GM21576 (cell line): ENCODE data around the gene PLCB1.

ENCODE experiments used
- ATAC-seq: cut with Tn5 transposase; IDR thresholded peaks from one replicate; pipeline ENCODE4 v1.9.1; 2021; ENCODE audit warnings: mild to moderate bottlenecking, moderate library complexity; ENCODE audit not compliant: unreplicated experiment

The PLCB1 gene

GRCh38 chr20:8474027-8474668 lies 342.1 kb downstream of the PLCB1 start:
- ATAC-seq: no peak

DNA sequence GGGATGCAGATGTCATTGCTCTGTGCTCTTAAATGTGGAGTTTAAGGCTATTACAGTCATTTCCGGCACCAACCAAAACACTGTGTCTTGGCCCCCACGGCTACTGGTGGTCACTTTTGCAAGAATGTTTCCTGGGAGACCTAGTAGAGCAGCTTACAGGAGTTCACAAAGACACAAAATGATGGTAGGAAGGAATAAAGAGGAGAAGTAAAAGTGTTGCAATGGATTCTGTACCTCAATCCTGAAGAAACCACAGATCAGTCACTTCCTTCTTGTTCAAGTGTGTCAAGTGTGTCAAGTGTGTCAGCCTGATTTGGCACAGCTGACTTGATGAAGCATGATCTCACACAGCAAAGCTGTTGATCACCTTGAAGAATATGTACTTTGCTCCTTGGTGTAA lies 344.0 kb downstream of the PLCB1 start:
- no peak for ATAC-seq

DNA sequence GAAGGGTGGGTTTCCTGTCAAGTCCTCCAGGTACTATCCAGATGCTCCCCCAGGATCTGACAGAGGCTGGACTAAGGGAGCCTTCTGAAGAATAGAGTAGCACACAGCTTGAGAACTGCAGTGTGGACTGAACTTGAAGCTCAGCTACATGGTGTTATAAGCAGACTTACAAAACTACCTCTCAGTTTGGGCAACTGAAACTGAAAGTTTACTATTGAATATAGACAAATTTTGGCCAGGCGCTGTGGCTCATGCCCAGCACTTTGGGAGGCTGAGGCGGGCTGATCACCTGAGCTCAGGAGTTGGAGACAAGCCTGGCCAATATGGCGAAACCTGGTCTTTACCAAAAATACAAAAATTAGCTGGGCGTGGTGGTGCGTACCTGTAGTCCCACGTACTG lies 348.5 kb downstream of the PLCB1 start:
- ATAC-seq: no peak

DNA sequence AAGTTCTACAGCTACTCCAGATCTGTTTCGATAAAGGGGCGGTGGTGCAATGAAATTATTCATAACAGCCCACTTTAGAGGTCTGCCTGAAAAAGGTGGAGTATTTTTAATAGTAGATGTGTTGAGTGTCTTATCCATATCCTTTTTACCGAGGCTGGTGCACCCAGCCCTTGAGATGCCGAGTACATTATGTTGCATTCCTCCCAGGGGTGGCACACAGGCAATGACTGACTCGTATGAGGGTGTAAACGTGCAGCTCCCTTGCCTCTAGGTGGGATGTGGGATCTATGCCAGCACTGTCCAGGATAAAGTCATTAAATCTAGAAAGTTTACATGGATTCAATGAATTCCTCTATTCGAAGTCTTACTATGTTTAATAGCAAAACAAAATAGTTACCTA lies 355.6 kb downstream of the PLCB1 start:
- ATAC-seq: no peak

DNA sequence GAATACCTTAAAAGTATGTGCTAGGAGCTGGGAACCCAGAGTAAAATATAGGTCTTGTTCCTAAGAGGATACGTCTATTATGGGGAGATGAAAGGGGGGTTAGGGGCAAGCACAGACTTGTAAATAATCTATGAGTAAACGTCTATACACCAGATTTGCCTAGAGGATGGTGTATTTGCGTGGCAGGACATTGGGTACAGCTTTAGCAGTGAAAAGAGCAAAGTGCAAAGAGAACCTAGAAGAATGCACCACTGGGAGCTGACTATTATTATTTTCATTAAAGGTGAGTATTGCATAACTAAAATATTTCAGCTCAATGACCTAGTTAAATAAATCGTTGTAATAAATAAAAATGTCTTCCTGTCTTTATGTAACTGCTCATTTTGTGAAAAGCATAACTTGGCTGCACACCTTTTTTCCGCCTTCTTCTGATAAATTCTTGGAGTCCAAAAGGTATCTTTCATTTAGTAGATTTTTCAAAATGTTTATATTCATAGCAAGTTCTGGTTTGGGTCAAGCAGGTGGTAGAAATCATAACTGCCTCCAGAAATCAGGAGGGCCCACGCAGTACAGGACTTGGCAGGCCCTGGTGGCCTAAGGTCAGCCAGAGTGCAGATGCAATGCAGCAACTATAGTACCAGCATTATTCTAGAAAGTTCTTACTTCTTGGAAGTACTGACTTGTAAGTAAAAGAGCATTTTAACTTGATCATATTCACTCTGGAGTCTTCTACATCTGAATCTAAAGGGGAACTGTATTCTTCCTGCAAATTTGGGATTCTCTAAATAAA lies 357.2 kb downstream of the PLCB1 start:
- ATAC-seq: no peak

DNA sequence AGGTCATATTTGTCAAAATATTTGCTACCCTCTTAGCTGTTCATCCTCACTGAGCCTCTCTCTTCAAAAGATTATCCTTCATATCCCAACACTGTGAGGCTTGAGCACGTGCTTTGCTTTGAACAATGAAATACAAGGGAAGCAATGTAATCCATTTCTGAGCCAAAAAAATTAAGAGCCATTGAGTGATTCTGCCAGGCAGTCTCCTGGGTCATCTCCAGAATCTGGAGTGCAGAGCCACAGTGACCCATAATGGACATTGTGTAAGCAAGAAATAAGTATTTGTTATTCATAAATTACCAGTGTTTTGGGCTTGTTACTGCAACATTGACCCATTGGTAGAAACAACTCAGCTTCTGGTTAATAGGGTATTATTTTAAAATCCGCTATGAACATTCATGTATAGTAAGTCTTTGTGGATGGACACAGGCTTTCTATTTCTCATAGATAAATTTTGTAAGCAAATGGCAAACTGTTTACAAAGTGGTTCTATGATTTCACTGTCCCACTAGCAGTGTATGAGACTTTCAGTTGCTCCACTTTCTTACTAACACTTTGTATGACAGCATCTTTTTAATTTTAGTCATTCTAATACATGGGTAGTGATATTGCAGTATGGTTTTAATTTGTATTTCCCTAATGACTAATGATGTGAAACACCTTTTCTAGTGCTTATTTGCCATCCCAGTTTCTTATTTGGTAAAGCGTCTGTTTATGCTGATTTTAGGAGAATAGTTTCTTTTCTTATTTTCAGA lies 358.2 kb downstream of the PLCB1 start:
- no peak for ATAC-seq

GRCh38 chr20:8492173-8492572 lies 360.1 kb downstream of the PLCB1 start:
- ATAC-seq: no peak

- ATAC-seq: no peak
These were observed 366.5 kb downstream of the PLCB1 start for GRCh38 chr20:8498571-8498970.

- no peak for ATAC-seq
These were observed 372.0 kb downstream of the PLCB1 start for GRCh38 chr20:8504030-8504429.

GRCh38 chr20:8505476-8506200 lies 373.6 kb downstream of the PLCB1 start:
- no peak for ATAC-seq

DNA sequence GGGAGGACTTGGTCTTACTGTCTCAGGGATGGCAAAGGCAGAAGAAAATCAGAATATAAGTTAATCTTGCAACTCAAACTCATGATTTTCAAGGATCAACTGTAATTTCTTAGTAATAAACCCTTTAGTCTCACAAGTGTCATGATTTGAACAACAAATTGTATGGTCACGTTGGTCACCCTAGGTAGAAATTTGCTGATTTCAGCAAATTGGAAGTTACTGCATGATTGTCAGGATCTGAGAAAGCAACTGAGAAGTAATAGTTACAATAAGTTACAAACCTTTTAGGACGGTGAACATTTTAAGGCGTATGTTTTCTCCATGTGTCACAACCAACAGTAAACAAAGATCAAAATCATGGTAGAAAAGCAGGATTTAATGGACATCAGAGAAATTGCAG lies 375.2 kb downstream of the PLCB1 start:
- no peak for ATAC-seq

- ATAC-seq: no peak
These were observed 377.7 kb downstream of the PLCB1 start for GRCh38 chr20:8509809-8510208.

DNA sequence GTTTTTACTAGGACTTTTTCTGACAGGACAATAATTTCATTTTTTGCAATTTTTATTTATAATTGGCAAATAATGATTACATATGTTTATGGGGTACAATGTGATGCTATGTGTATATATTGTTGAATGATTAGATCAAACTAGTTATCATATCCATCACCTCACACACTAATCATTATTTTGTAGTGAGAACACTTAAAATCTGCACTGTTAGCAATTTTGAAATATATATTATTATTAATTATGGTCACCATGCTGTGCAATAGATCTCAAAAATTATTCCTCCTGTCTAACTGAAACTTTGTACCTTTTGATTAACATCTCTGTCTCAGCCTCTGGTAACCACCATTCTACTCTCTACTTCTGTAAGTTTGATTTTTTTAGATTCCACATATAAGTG lies 378.7 kb downstream of the PLCB1 start:
- ATAC-seq: no peak

DNA sequence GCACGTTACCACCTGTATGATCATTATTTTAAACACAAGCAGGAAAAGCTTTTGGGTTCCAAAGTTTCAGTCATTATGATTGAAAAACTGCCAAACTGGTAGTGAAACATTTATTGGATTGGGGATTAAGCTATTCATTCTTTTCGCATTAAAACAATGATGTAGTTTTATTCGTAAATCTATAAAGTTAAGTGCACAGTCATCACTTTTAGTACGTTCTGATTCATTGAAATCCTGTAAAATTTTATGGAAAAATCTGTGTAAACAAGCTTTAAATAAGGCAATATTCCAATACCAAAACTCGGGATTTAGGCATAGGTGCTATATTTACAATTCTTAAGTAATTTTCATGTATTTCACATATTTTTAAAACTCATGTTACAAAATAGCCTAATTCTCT lies 379.9 kb downstream of the PLCB1 start:
- no peak for ATAC-seq

DNA sequence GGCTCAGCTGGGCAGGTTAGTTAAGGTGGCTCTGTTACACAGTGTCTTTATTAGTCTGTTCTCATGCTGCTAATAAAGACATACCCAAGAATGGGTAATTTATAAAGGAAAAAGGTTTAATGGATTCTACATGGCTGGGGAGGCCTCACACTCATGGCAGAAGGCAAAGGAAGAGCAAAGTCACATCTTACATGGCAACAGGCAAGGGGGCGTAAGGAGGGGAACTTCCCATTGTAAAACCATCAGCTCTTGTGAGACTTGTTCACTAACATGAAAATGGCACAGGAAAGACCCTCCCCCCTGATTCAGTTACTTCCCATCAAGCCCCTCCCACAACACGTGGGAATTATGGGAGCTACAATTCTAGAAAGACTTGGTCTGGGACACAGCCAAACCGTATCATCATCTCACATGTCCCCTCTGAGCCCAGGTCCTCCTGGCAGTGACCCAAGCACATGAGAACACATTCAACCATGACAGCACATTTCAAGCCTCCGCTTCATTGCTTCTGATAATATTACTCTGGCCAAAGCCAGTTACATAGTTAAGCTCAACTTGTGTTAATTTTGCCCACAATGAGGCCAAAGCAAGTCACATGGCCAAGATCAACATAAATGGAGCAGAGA lies 383.9 kb downstream of the PLCB1 start:
- ATAC-seq: no peak

- ATAC-seq: no peak
These were observed 386.8 kb downstream of the PLCB1 start for GRCh38 chr20:8518878-8519277.

- no peak for ATAC-seq
These were observed 387.8 kb downstream of the PLCB1 start for GRCh38 chr20:8519887-8520286.

GRCh38 chr20:8522168-8522567 lies 390.1 kb downstream of the PLCB1 start:
- ATAC-seq: no peak

DNA sequence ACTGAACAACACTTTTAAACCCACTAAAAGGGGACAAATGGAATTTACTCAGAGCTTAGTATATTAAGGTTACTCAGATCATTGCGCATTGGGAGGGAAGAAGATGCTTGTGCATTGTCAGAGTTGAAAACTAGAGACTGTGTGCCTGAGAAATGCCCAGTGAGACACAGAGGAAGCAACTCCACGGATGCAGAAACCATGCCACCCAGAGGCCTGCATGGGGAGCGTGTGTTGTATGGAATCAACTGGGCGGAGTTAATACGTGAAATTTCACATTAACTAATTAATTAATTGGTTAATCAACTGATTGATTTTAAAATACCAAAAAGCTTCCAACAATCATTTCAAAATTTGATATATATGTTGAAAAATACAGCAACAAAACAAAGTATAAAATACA lies 391.6 kb downstream of the PLCB1 start:
- no peak for ATAC-seq

GRCh38 chr20:8524101-8525016 lies 392.3 kb downstream of the PLCB1 start:
- no peak for ATAC-seq
